Measurements from ENCODE around the gene HSPA12B. TPM values are rescaled to one million over a fixed set of nuclear protein-coding genes. Genes with fewer than 3 reads are reported as not detected.

HSPA12B gene
- 14.6 TPM for total RNA-seq

- H3K9ac ChIP-seq (ENCODE audit: low read depth in 1 of 3, low read length in 3 of 3): peak within 1 kb of the TSS; percentile 14 to 72 (median 68)
- H3K27ac ChIP-seq (ENCODE audit: low read depth, low read length): peak within 1 kb of the TSS; percentile 47
- H3K4me1 ChIP-seq (ENCODE audit: control insufficient read depth in 3 of 3, insufficient read depth in 3 of 3, low read length in 3 of 3): peaks cover 25 to 33% (median 30%) of the 10 kb centered on the region in 3 donors
- no peaks in the 10 kb centered on the region for H3K9me3 ChIP-seq (ENCODE audit: control insufficient read depth in 3 of 3, low read length in 3 of 3)
- H3K4me3 ChIP-seq (ENCODE audit: low read length in 3 of 3): peak within 1 kb of the TSS; percentile 52 to 70 (median 70)
- H3K27me3 ChIP-seq (ENCODE audit: control insufficient read depth in 3 of 3, insufficient read depth in 3 of 3, low read length in 3 of 3): peaks cover 20 to 30% (median 20%) of the 10 kb centered on the region in 3 donors
- H3K36me3 ChIP-seq (ENCODE audit: control insufficient read depth in 3 of 3, insufficient read depth in 3 of 3, low read length in 3 of 3): no peaks in the 10 kb centered on the region
Measured at GRCh38 chr20:3732327-3733118, at the start of gene HSPA12B. TSS of gene HSPA12B (plus strand) at chr20:3732685. CDS start at chr20:3738675, 5,990 bp downstream.

- Histone ChIP-seq H3K36me3 (ENCODE audit: control insufficient read depth in 3 of 3, insufficient read depth in 3 of 3, low read length in 3 of 3) (no peaks in the 10 kb centered on the region), H3K27ac (ENCODE audit: low read depth, low read length) (no peak overlapping the region), H3K4me1 (ENCODE audit: control insufficient read depth in 3 of 3, insufficient read depth in 3 of 3, low read length in 3 of 3) (peaks cover 11 to 23% (median 18%) of the 10 kb centered on the region in 3 donors), H3K4me3 (ENCODE audit: low read length in 3 of 3) (no peak overlapping the region), H3K9me3 (ENCODE audit: control insufficient read depth in 3 of 3, low read length in 3 of 3) (no peaks in the 10 kb centered on the region), H3K9ac (ENCODE audit: low read depth in 1 of 3, low read length in 3 of 3) (no peak overlapping the region), H3K27me3 (ENCODE audit: control insufficient read depth in 3 of 3, insufficient read depth in 3 of 3, low read length in 3 of 3) (peaks cover 8 to 14% (median 13%) of the 10 kb centered on the region in 3 donors)
Measured at GRCh38 chr20:3685341-3685740, 47.1 kb upstream of the HSPA12B start.

GRCh38 chr20:3686421-3686820 lies 46.1 kb upstream of the HSPA12B start:
- Histone ChIP-seq H3K36me3 (ENCODE audit: control insufficient read depth in 3 of 3, insufficient read depth in 3 of 3, low read length in 3 of 3) (no peaks in the 10 kb centered on the region), H3K27me3 (ENCODE audit: control insufficient read depth in 3 of 3, insufficient read depth in 3 of 3, low read length in 3 of 3) (peaks cover 5 to 8% (median 5%) of the 10 kb centered on the region in 3 donors), H3K4me1 (ENCODE audit: control insufficient read depth in 3 of 3, insufficient read depth in 3 of 3, low read length in 3 of 3) (peaks cover 11 to 23% (median 17%) of the 10 kb centered on the region in 3 donors), H3K4me3 (ENCODE audit: low read length in 3 of 3) (peak overlapping the region in 1 of 3 donors; percentile 42), H3K27ac (ENCODE audit: low read depth, low read length) (no peak overlapping the region), H3K9ac (ENCODE audit: low read depth in 1 of 3, low read length in 3 of 3) (no peak overlapping the region), H3K9me3 (ENCODE audit: control insufficient read depth in 3 of 3, low read length in 3 of 3) (no peaks in the 10 kb centered on the region)

- Histone ChIP-seq H3K9me3 (ENCODE audit: control insufficient read depth in 3 of 3, low read length in 3 of 3) (no peaks in the 10 kb centered on the region), H3K27ac (ENCODE audit: low read depth, low read length) (peak overlapping the region; percentile 11), H3K9ac (ENCODE audit: low read depth in 1 of 3, low read length in 3 of 3) (no peak overlapping the region), H3K4me3 (ENCODE audit: low read length in 3 of 3) (peak overlapping the region in 1 of 3 donors; percentile 54), H3K27me3 (ENCODE audit: control insufficient read depth in 3 of 3, insufficient read depth in 3 of 3, low read length in 3 of 3) (peaks cover 4 to 5% (median 5%) of the 10 kb centered on the region in 3 donors), H3K4me1 (ENCODE audit: control insufficient read depth in 3 of 3, insufficient read depth in 3 of 3, low read length in 3 of 3) (peaks cover 11 to 20% (median 13%) of the 10 kb centered on the region in 3 donors), H3K36me3 (ENCODE audit: control insufficient read depth in 3 of 3, insufficient read depth in 3 of 3, low read length in 3 of 3) (no peaks in the 10 kb centered on the region)
Measured at GRCh38 chr20:3686867-3687321, 45.6 kb upstream of the HSPA12B start.

- no peak overlapping the region for H3K4me3 ChIP-seq (ENCODE audit: low read length in 3 of 3)
- H3K9ac ChIP-seq (ENCODE audit: low read depth in 1 of 3, low read length in 3 of 3): no peak overlapping the region
- H3K27me3 ChIP-seq (ENCODE audit: control insufficient read depth in 3 of 3, insufficient read depth in 3 of 3, low read length in 3 of 3): no peaks in the 10 kb centered on the region
- no peaks in the 10 kb centered on the region for H3K36me3 ChIP-seq (ENCODE audit: control insufficient read depth in 3 of 3, insufficient read depth in 3 of 3, low read length in 3 of 3)
- peak overlapping the region; percentile 11 for H3K27ac ChIP-seq (ENCODE audit: low read depth, low read length)
- no peaks in the 10 kb centered on the region for H3K9me3 ChIP-seq (ENCODE audit: control insufficient read depth in 3 of 3, low read length in 3 of 3)
- H3K4me1 ChIP-seq (ENCODE audit: control insufficient read depth in 3 of 3, insufficient read depth in 3 of 3, low read length in 3 of 3): peaks cover 11 to 16% (median 13%) of the 10 kb centered on the region in 3 donors
Measured at GRCh38 chr20:3687655-3688054, 44.8 kb upstream of the HSPA12B start.

GRCh38 chr20:3689978-3690377 lies 42.5 kb upstream of the HSPA12B start:
- Histone ChIP-seq H3K4me3 (ENCODE audit: low read length in 3 of 3) (no peak overlapping the region), H3K27ac (ENCODE audit: low read depth, low read length) (no peak overlapping the region), H3K9me3 (ENCODE audit: control insufficient read depth in 3 of 3, low read length in 3 of 3) (no peaks in the 10 kb centered on the region), H3K9ac (ENCODE audit: low read depth in 1 of 3, low read length in 3 of 3) (no peak overlapping the region), H3K27me3 (ENCODE audit: control insufficient read depth in 3 of 3, insufficient read depth in 3 of 3, low read length in 3 of 3) (no peaks in the 10 kb centered on the region), H3K36me3 (ENCODE audit: control insufficient read depth in 3 of 3, insufficient read depth in 3 of 3, low read length in 3 of 3) (peaks cover 0 to under 1% (median 0%) of the 10 kb centered on the region in 3 donors), H3K4me1 (ENCODE audit: control insufficient read depth in 3 of 3, insufficient read depth in 3 of 3, low read length in 3 of 3) (peaks cover 11 to 16% (median 13%) of the 10 kb centered on the region in 3 donors)

- Histone ChIP-seq H3K4me3 (ENCODE audit: low read length in 3 of 3) (no peak overlapping the region), H3K36me3 (ENCODE audit: control insufficient read depth in 3 of 3, insufficient read depth in 3 of 3, low read length in 3 of 3) (peaks cover 0 to 4% (median 0%) of the 10 kb centered on the region in 3 donors), H3K27me3 (ENCODE audit: control insufficient read depth in 3 of 3, insufficient read depth in 3 of 3, low read length in 3 of 3) (no peaks in the 10 kb centered on the region), H3K27ac (ENCODE audit: low read depth, low read length) (no peak overlapping the region), H3K9me3 (ENCODE audit: control insufficient read depth in 3 of 3, low read length in 3 of 3) (no peaks in the 10 kb centered on the region), H3K9ac (ENCODE audit: low read depth in 1 of 3, low read length in 3 of 3) (no peak overlapping the region), H3K4me1 (ENCODE audit: control insufficient read depth in 3 of 3, insufficient read depth in 3 of 3, low read length in 3 of 3) (peaks cover 11 to 16% (median 13%) of the 10 kb centered on the region in 3 donors)
Measured at GRCh38 chr20:3690413-3690812, 42.1 kb upstream of the HSPA12B start.

GRCh38 chr20:3691306-3691705 lies 41.2 kb upstream of the HSPA12B start:
- Histone ChIP-seq H3K36me3 (ENCODE audit: control insufficient read depth in 3 of 3, insufficient read depth in 3 of 3, low read length in 3 of 3) (peaks cover 0 to 4% (median 0%) of the 10 kb centered on the region in 3 donors), H3K9me3 (ENCODE audit: control insufficient read depth in 3 of 3, low read length in 3 of 3) (peaks cover 0 to 1% (median 0%) of the 10 kb centered on the region in 3 donors), H3K9ac (ENCODE audit: low read depth in 1 of 3, low read length in 3 of 3) (no peak overlapping the region), H3K4me1 (ENCODE audit: control insufficient read depth in 3 of 3, insufficient read depth in 3 of 3, low read length in 3 of 3) (peaks cover 11 to 15% (median 12%) of the 10 kb centered on the region in 3 donors), H3K4me3 (ENCODE audit: low read length in 3 of 3) (no peak overlapping the region), H3K27me3 (ENCODE audit: control insufficient read depth in 3 of 3, insufficient read depth in 3 of 3, low read length in 3 of 3) (no peaks in the 10 kb centered on the region), H3K27ac (ENCODE audit: low read depth, low read length) (no peak overlapping the region)

- H3K4me1 ChIP-seq (ENCODE audit: control insufficient read depth in 3 of 3, insufficient read depth in 3 of 3, low read length in 3 of 3): peaks cover 6 to 10% (median 7%) of the 10 kb centered on the region in 3 donors
- H3K27ac ChIP-seq (ENCODE audit: low read depth, low read length): no peak overlapping the region
- peaks cover 0 to 4% (median 0%) of the 10 kb centered on the region in 3 donors for H3K9me3 ChIP-seq (ENCODE audit: control insufficient read depth in 3 of 3, low read length in 3 of 3)
- H3K4me3 ChIP-seq (ENCODE audit: low read length in 3 of 3): no peak overlapping the region
- peaks cover 0 to 4% (median 0%) of the 10 kb centered on the region in 3 donors for H3K36me3 ChIP-seq (ENCODE audit: control insufficient read depth in 3 of 3, insufficient read depth in 3 of 3, low read length in 3 of 3)
- H3K9ac ChIP-seq (ENCODE audit: low read depth in 1 of 3, low read length in 3 of 3): no peak overlapping the region
- H3K27me3 ChIP-seq (ENCODE audit: control insufficient read depth in 3 of 3, insufficient read depth in 3 of 3, low read length in 3 of 3): no peaks in the 10 kb centered on the region
Measured at GRCh38 chr20:3691897-3692296, 40.6 kb upstream of the HSPA12B start.
